Activated CD8-positive, alpha-beta T cell treated with anti-CD3 and anti-CD28 coated beads for 36 hours (primary cell): Measurements from ENCODE around the gene SERGEF. TPM values are rescaled to one million over a fixed set of nuclear protein-coding genes. Genes with fewer than 3 reads are reported as not detected.

Experiments used
- ATAC-seq: fragments of 200-7000 bp; cut with Tn5 transposase; one replicate; pipeline ENCODE4 v1.10.0; 2021; ENCODE audit warnings: mild to moderate bottlenecking, moderate library complexity
- CTCF ChIA-PET: fragments of 350-600 bp; sonication (Branson Sonifier 250); formaldehyde crosslinking; loops from one replicate; lab custom pipeline; 2021; ENCODE audit warnings: antibody characterized with exemption; lab: Charles Lee
- POLR2A ChIA-PET: fragments of 350-600 bp; sonication (Branson Sonifier 250); formaldehyde crosslinking; loops from one replicate; lab custom pipeline; 2021; ENCODE audit warnings: antibody characterized with exemption; lab: Charles Lee
- DNase-seq: peaks from one replicate; pipeline ENCODE4 v3.0.0-alpha.2; 2020
- H3K27ac Mint-ChIP-seq: one replicate; pipeline ENCODE4 v1.8.0; 2021; ENCODE audit warnings: mild to moderate bottlenecking, mixed read lengths
- H3K27me3 Mint-ChIP-seq: one replicate; pipeline ENCODE4 v1.8.0; 2021; ENCODE audit warnings: mixed read lengths
- H3K36me3 Mint-ChIP-seq: one replicate; pipeline ENCODE4 v1.8.0; 2021; ENCODE audit warnings: low read depth, mixed read lengths
- H3K4me1 Mint-ChIP-seq: one replicate; pipeline ENCODE4 v1.8.0; 2021; ENCODE audit warnings: low read depth, mixed read lengths
- H3K4me3 Mint-ChIP-seq: one replicate; pipeline ENCODE4 v1.8.0; 2021; ENCODE audit warnings: mild to moderate bottlenecking, moderate library complexity, mixed read lengths
- H3K9me3 Mint-ChIP-seq: one replicate; pipeline ENCODE4 v1.8.0; 2021; ENCODE audit warnings: mixed read lengths
- CTCF ChIP-seq: fragments of 200-600 bp; IDR thresholded peaks from one replicate; pipeline ENCODE4 v1.8.0; 2022; ENCODE audit warnings: antibody characterized with exemption, mild to moderate bottlenecking
- intact Hi-C: fragments of 100-400 bp; cut with micrococcal nuclease; formaldehyde crosslinking; loops from one replicate; pipeline ENCODE4 v1.10.0; 2022
- total RNA-seq, 2 experiments: library from RNA; stranded (reverse); gene quantifications; one replicate each; pipeline ENCODE4 v1.2.3, GENCODE V29; 2021

The SERGEF gene
- total RNA-seq, 2 experiments from 2014 or later: 56.2 to 64.4 TPM

GRCh38 chr11:17755891-17756290 is 257.0 kb downstream of the SERGEF start:
- H3K27ac Mint-ChIP-seq: no peak overlapping the region
- no peak for TF ChIP-seq CTCF
- ChIA-PET POLR2A (no interaction called here), CTCF (interaction anchor here (1.7 kb wide), 1 partner anchor 25 kb away, joined by 9 read pairs; no protein-coding TSS in a partner anchor)
- DNase-seq (no peak), ATAC-seq (no peak)
- no peak overlapping the region for H3K4me3 Mint-ChIP-seq
- H3K4me1 Mint-ChIP-seq: no peaks in the 10 kb centered on the region
- no peaks in the 10 kb centered on the region for H3K36me3 Mint-ChIP-seq
- peaks cover 3% of the 10 kb centered on the region for H3K27me3 Mint-ChIP-seq
- no peaks in the 10 kb centered on the region for H3K9me3 Mint-ChIP-seq
- intact Hi-C loops: no loop called here

GRCh38 chr11:17753641-17754040 is 259.2 kb downstream of the SERGEF start:
- H3K9me3 Mint-ChIP-seq: no peaks in the 10 kb centered on the region
- TF ChIP-seq CTCF: no peak
- CTCF ChIA-PET: no interaction called here
- no peak for DNase-seq
- peaks cover 3% of the 10 kb centered on the region for H3K27me3 Mint-ChIP-seq
- no peak overlapping the region for H3K27ac Mint-ChIP-seq
- POLR2A ChIA-PET: no interaction called here
- intact Hi-C loops: no loop called here
- no peaks in the 10 kb centered on the region for H3K4me1 Mint-ChIP-seq
- ATAC-seq: no peak
- no peaks in the 10 kb centered on the region for H3K36me3 Mint-ChIP-seq
- no peak overlapping the region for H3K4me3 Mint-ChIP-seq

- no peak for TF ChIP-seq CTCF
- H3K27me3 Mint-ChIP-seq: peaks cover 3% of the 10 kb centered on the region
- H3K4me1 Mint-ChIP-seq: no peaks in the 10 kb centered on the region
- POLR2A ChIA-PET: no interaction called here
- DNase-seq (no peak), ATAC-seq (no peak)
- H3K36me3 Mint-ChIP-seq: no peaks in the 10 kb centered on the region
- H3K4me3 Mint-ChIP-seq: no peak overlapping the region
- CTCF ChIA-PET: no interaction called here
- no peak overlapping the region for H3K27ac Mint-ChIP-seq
- intact Hi-C loops: no loop called here
- H3K9me3 Mint-ChIP-seq: no peaks in the 10 kb centered on the region
Measured at GRCh38 chr11:17753153-17753552, 259.7 kb downstream of the SERGEF start.

GRCh38 chr11:17752144-17752543 is 260.7 kb downstream of the SERGEF start:
- no peak for TF ChIP-seq CTCF
- H3K9me3 Mint-ChIP-seq: no peaks in the 10 kb centered on the region
- no peak overlapping the region for H3K4me3 Mint-ChIP-seq
- no peaks in the 10 kb centered on the region for H3K36me3 Mint-ChIP-seq
- no peak for ATAC-seq
- peaks cover 5% of the 10 kb centered on the region for H3K27me3 Mint-ChIP-seq
- H3K4me1 Mint-ChIP-seq: no peaks in the 10 kb centered on the region
- no peak overlapping the region for H3K27ac Mint-ChIP-seq
- intact Hi-C loops: no loop called here
- no peak for DNase-seq
- ChIA-PET CTCF (interaction anchor here (2.2 kb wide), 1 partner anchor 21 kb away, joined by 12 read pairs; no protein-coding TSS in a partner anchor), POLR2A (interaction anchor here (0.6 kb wide), 1 partner anchor 31 kb away, joined by 3 read pairs; no protein-coding TSS in a partner anchor)

- intact Hi-C loops: no loop called here
- H3K9me3 Mint-ChIP-seq: no peaks in the 10 kb centered on the region
- ChIA-PET POLR2A (no interaction called here), CTCF (interaction anchor here (2.2 kb wide), 1 partner anchor 20 kb away, joined by 12 read pairs; no protein-coding TSS in a partner anchor)
- no peak overlapping the region for H3K27ac Mint-ChIP-seq
- no peak overlapping the region for H3K4me3 Mint-ChIP-seq
- H3K4me1 Mint-ChIP-seq: no peaks in the 10 kb centered on the region
- no peaks in the 10 kb centered on the region for H3K36me3 Mint-ChIP-seq
- ATAC-seq: no peak
- TF ChIP-seq CTCF: no peak
- no peak for DNase-seq
- peaks cover 5% of the 10 kb centered on the region for H3K27me3 Mint-ChIP-seq
Measured at GRCh38 chr11:17751558-17751957, 261.3 kb downstream of the SERGEF start.
